Esophagus squamous epithelium (tissue), 5 donors: Measurements from ENCODE around the gene CNP. TPM values are rescaled to one million over a fixed set of nuclear protein-coding genes. Genes with fewer than 3 reads are reported as not detected.

ENCODE experiments used
- DNase-seq: peaks from one replicate; lab custom pipeline; 2025; lab: John Stamatoyannopoulos, UW
- H3K27ac ChIP-seq, 4 donors: fragments of 200-600 bp; sonication (generic); one replicate each; pipeline ENCODE4 v1.5.1; 2016 to 2019; ENCODE audit warnings: mild to moderate bottlenecking in 1 of 4
- H3K27me3 ChIP-seq, 4 donors: fragments of 200-600 bp; sonication (generic); 1 replicate in 3 of 4; 2 replicates in 1 of 4; pipeline versions ENCODE4 v1.5.1 to v1.6.0; 2017 to 2021; ENCODE audit warnings: antibody characterized with exemption in 1 of 4
- H3K36me3 ChIP-seq, 3 donors: fragments of 200-600 bp; sonication (generic); one replicate each; pipeline ENCODE4 v1.5.1; 2016 to 2019
- H3K4me1 ChIP-seq, 3 donors: fragments of 200-600 bp; sonication (generic); one replicate each; pipeline ENCODE4 v1.5.1; 2017 to 2019
- H3K4me3 ChIP-seq, 4 donors: fragments of 200-600 bp; sonication (generic); 1 replicate in 3 of 4; 2 replicates in 1 of 4; pipeline ENCODE4 v1.5.1; 2016 to 2019; ENCODE audit warnings: mild to moderate bottlenecking in 2 of 4, moderate library complexity in 1 of 4
- H3K9me3 ChIP-seq, 3 donors: fragments of 200-600 bp; sonication (generic); one replicate each; pipeline ENCODE4 v1.5.1; 2016 to 2019
- POLR2A ChIP-seq, 4 donors: fragments of 450-650 bp; IDR thresholded peaks; one replicate each; pipeline ENCODE4 v1.6.1; 2017; ENCODE audit warnings: antibody characterized with exemption in 4 of 4, mild to moderate bottlenecking in 4 of 4, moderate library complexity in 3 of 4
- WGBS, 2 donors: methylation state at CpG; one replicate each; pipeline ENCODE4 v1.1.5; 2018; 5-methylcytosine and 5-hydroxymethylcytosine counted together
- intact Hi-C: fragments of 100-400 bp; cut with DNase I; formaldehyde crosslinking; loops from one replicate; pipeline ENCODE4 v1.15.0; 2022
- total RNA-seq, 4 donors: library from RNA; depleted of rRNA; stranded (reverse); fragments of >200 nt; gene quantifications; one replicate each; pipeline ENCODE4 v1.1.0, GENCODE V29; 2016
- TF ChIP-seq, protein P1 (sequence below), 6 experiments: fragments of 450-650 bp in 4 of 6; fragments of 200-600 bp in 2 of 6; sonication (generic) in 2 of 6; IDR thresholded peaks; one replicate each; pipeline ENCODE4 v1.5.1; 2016 to 2019; ENCODE audit warnings: antibody characterized with exemption in 6 of 6, mild to moderate bottlenecking in 4 of 6, moderate library complexity in 4 of 6
- donor health status: DM: yes; HTN: yes; CAD: no.

The CNP gene
- total RNA-seq, 4 donors from 2014 or later: 45.3 to 66.0 (median 53.0) TPM

DNA sequence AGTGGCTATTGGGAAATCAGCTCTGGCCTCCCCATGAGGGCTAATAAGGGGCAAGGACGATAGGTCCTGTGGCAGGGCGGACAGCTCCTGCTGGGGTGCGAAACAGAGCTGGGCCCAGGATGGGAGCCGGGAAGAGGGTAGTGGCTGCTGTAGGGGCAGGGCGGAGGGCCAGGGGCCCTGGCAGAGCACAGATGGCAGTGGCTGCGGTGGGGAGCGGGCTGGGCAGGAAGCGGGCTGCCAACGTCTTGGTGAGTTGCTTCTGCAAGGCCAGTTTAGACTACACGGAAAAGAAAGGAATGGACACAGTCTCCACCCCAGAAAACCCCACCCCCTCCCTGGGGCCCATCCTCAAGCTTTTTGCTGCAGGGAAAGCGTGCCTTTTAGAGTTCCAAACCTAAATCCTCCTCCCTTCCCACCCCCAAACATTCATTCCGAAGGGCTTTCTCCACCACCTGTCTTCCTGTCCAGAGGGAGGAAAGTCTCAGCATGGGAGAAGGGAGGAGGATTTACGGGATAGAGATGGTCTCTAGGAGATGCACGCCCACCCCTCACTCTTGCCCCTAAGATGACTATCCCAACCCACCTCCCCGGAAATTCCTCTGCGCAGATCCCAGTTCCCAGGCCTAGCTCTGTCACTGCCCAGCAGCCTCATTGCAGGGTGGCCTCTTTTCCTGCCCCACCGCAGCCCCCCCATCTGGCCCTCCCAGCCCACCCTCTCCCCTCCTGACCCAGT, 60.4 kb downstream of the CNP start:
- no peak for DNase-seq
- H3K4me1 ChIP-seq: peaks cover 14 to 33% (median 15%) of the 10 kb centered on the region in 3 donors
- H3K4me3 ChIP-seq: no peak overlapping the region
- H3K27me3 ChIP-seq: peaks cover 0 to 6% (median 0%) of the 10 kb centered on the region in 4 donors
- TF ChIP-seq, protein P1, sequence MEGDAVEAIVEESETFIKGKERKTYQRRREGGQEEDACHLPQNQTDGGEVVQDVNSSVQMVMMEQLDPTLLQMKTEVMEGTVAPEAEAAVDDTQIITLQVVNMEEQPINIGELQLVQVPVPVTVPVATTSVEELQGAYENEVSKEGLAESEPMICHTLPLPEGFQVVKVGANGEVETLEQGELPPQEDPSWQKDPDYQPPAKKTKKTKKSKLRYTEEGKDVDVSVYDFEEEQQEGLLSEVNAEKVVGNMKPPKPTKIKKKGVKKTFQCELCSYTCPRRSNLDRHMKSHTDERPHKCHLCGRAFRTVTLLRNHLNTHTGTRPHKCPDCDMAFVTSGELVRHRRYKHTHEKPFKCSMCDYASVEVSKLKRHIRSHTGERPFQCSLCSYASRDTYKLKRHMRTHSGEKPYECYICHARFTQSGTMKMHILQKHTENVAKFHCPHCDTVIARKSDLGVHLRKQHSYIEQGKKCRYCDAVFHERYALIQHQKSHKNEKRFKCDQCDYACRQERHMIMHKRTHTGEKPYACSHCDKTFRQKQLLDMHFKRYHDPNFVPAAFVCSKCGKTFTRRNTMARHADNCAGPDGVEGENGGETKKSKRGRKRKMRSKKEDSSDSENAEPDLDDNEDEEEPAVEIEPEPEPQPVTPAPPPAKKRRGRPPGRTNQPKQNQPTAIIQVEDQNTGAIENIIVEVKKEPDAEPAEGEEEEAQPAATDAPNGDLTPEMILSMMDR (IDR thresholded peaks at IDR 0.05): no peak
- TF ChIP-seq POLR2A (IDR thresholded peaks at IDR 0.05): no peak
- 51 to 57% methylated on average over 11 to 14 of the region's 17 CpGs for WGBS, 2 donors
- H3K9me3 ChIP-seq: no peaks in the 10 kb centered on the region
- intact Hi-C loops: loop anchor here (2.0 kb wide), 1 partner anchor 86 kb away; the partner anchor contains the start of gene DHX58
- H3K36me3 ChIP-seq: peaks cover 3 to 25% (median 18%) of the 10 kb centered on the region in 3 donors
- H3K27ac ChIP-seq: no peak overlapping the region

Other genes with a start within 250 kb of the CNP start
- under 1 TPM; 0.34 to 0.94 (median 0.53) TPM for gene HAP1, start 232.2 kb upstream of the CNP start, total RNA-seq
- 1,000 to 10,000 TPM in 2 of 4 donors, 100 to 1,000 TPM in 2; 709 to 2,355 (median 1,148) TPM for gene JUP, start 180.1 kb upstream of the CNP start, total RNA-seq
- 1 to 10 TPM; 2.4 to 7.1 (median 3.7) TPM for gene P3H4, start 154.8 kb upstream of the CNP start, total RNA-seq
- 10 to 100 TPM in 2 of 4 donors, 1 to 10 TPM in 1, under 1 TPM in 1; 0.19 to 21.4 (median 8.4) TPM for gene FKBP10, start 153.8 kb upstream of the CNP start, total RNA-seq
- 10 to 100 TPM; 23.8 to 45.4 (median 30.5) TPM for gene NT5C3B, start 130.6 kb upstream of the CNP start, total RNA-seq
- under 1 TPM in 1 of 4 donors, not detected in 3; 0.57 TPM for gene KLHL10, start 129.0 kb upstream of the CNP start, total RNA-seq
- gene KLHL11, start 101.4 kb upstream of the CNP start, total RNA-seq: 10 to 100 TPM; 11.8 to 20.4 (median 13.1) TPM
- gene ACLY, start 47.8 kb upstream of the CNP start, total RNA-seq: 100 to 1,000 TPM in 1 of 4 donors, 10 to 100 TPM in 3; 51.5 to 121 (median 62.7) TPM
- gene ODAD4, start 36.2 kb upstream of the CNP start, total RNA-seq: under 1 TPM in 1 of 4 donors, not detected in 3; 0.38 TPM
- gene DNAJC7, start 50.6 kb downstream of the CNP start, total RNA-seq: 10 to 100 TPM; 42.6 to 82.0 (median 67.2) TPM
- gene NKIRAS2, start 53.3 kb downstream of the CNP start, total RNA-seq: 10 to 100 TPM; 34.0 to 48.6 (median 35.7) TPM
- gene C17orf113, start 83.8 kb downstream of the CNP start, total RNA-seq: under 1 TPM in 3 of 4 donors, not detected in 1; 0.35 to 0.57 (median 0.48) TPM
- under 1 TPM in 2 of 4 donors, not detected in 2; 0.18 to 0.38 TPM for gene ZNF385C, start 131.7 kb downstream of the CNP start, total RNA-seq
- 10 to 100 TPM in 1 of 4 donors, 1 to 10 TPM in 3; 3.9 to 10.4 (median 8.9) TPM for gene DHX58, start 145.9 kb downstream of the CNP start, total RNA-seq
- gene KAT2A, start 154.6 kb downstream of the CNP start, total RNA-seq: 10 to 100 TPM in 3 of 4 donors, 1 to 10 TPM in 1; 9.3 to 34.1 (median 27.0) TPM
- not detected for gene HSPB9, start 156.0 kb downstream of the CNP start, total RNA-seq
- 100 to 1,000 TPM in 1 of 4 donors, 10 to 100 TPM in 3; 68.5 to 107 (median 78.6) TPM for gene RAB5C, start 188.2 kb downstream of the CNP start, total RNA-seq
- gene KCNH4, start 214.3 kb downstream of the CNP start, total RNA-seq: under 1 TPM in 2 of 4 donors, not detected in 2; under 0.01 to 0.09 TPM
- gene HCRT, start 218.7 kb downstream of the CNP start, total RNA-seq: not detected
- gene GHDC, start 227.7 kb downstream of the CNP start, total RNA-seq: 10 to 100 TPM in 2 of 4 donors, 1 to 10 TPM in 2; 5.5 to 22.0 (median 13.1) TPM